ENCODE data around the gene SLC6A1.

Gene SLC6A1

DNA sequence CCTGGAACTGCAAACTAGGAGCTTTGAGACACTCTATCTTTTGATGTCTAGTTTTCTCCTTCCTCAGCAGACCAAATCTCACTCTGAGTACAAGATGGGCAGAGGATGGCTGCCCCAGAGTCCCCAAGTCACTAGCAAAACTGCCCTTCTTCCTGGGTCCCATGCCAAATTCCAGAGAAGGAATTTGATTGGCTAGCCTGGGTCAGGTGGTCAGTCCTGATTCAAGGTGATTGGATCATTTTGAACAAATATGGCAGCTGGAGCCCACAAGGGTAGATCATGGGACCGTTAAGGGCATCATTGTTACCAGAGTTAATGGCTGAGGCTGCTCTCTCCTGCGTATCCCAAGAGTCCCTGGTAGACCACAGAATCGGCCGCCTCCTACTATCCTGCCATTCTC lies 21.7 kb downstream of the SLC6A1 start:
- intact Hi-C loops (cut with DNase I; ENCODE audit: low total_unique reads): no loop called here
- Histone ChIP-seq H3K4me1 (no peaks in the 10 kb centered on the region), H3K36me3 (no peaks in the 10 kb centered on the region), H3K27me3 (peaks cover 0 to 11% of the 10 kb centered on the region in 2 donors), H3K9me3 (no peaks in the 10 kb centered on the region), H3K4me3 (no peak overlapping the region), H3K27ac (no peak overlapping the region)
- DNase-seq: no peak
- TF ChIP-seq, protein P1, sequence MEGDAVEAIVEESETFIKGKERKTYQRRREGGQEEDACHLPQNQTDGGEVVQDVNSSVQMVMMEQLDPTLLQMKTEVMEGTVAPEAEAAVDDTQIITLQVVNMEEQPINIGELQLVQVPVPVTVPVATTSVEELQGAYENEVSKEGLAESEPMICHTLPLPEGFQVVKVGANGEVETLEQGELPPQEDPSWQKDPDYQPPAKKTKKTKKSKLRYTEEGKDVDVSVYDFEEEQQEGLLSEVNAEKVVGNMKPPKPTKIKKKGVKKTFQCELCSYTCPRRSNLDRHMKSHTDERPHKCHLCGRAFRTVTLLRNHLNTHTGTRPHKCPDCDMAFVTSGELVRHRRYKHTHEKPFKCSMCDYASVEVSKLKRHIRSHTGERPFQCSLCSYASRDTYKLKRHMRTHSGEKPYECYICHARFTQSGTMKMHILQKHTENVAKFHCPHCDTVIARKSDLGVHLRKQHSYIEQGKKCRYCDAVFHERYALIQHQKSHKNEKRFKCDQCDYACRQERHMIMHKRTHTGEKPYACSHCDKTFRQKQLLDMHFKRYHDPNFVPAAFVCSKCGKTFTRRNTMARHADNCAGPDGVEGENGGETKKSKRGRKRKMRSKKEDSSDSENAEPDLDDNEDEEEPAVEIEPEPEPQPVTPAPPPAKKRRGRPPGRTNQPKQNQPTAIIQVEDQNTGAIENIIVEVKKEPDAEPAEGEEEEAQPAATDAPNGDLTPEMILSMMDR (IDR thresholded peaks at IDR 0.05): no peak

GRCh38 chr3:11014752-11015151 lies 22.2 kb downstream of the SLC6A1 start:
- Histone ChIP-seq H3K9me3 (no peaks in the 10 kb centered on the region), H3K27me3 (peaks cover 0 to 11% of the 10 kb centered on the region in 2 donors), H3K4me3 (no peak overlapping the region), H3K4me1 (no peaks in the 10 kb centered on the region), H3K27ac (no peak overlapping the region), H3K36me3 (no peaks in the 10 kb centered on the region)
- TF ChIP-seq, protein P1 (IDR thresholded peaks at IDR 0.05): no peak
- DNase-seq: no peak
- intact Hi-C loops (cut with DNase I; ENCODE audit: low total_unique reads): no loop called here

DNA sequence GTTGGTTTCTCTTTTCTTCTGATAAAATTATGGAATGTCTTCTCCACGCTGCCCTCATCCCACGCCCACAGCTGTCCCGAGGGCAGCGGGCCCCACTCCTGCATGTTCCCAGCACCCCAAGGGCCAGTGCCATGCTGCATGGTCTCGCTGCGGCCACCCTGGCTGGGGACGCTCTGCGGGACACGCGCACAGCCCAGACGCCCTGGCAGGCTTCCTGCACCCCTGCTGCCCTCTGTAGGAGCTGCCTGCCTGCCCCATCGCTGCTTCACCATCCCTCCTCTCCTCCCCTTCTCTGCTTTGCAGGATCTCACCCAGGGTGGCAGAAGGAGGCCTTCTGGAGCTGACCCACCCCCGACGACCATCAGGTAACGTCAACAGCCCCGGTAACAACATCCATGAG lies 22.8 kb downstream of the SLC6A1 start:
- no peaks in the 10 kb centered on the region for H3K36me3 ChIP-seq
- no peaks in the 10 kb centered on the region for H3K4me1 ChIP-seq
- no peaks in the 10 kb centered on the region for H3K9me3 ChIP-seq
- peaks cover 0 to 11% of the 10 kb centered on the region in 2 donors for H3K27me3 ChIP-seq
- H3K27ac ChIP-seq: no peak overlapping the region
- no peak for DNase-seq
- no peak overlapping the region for H3K4me3 ChIP-seq
- TF ChIP-seq, protein P1 (IDR thresholded peaks at IDR 0.05): no peak
- intact Hi-C loops (cut with DNase I; ENCODE audit: low total_unique reads): no loop called here

DNA sequence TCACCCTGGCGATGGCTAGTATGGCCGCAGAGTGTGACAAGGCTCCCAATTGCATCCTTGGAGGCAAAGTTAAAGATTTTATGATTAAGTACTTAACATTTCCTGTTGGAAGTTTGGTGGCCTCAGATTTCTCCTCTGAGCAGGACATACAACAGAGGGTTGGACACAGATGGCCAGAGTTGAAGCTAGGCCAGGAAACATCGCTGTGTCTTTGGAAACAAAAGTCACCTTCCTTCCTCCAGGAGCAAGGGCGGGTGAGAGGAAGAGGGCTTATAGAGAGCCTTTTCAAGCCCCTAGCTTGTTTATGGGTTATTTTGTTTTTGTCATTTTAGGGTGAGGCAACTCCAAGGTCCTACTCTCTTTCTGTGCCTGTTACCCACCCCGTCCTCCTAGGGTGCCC lies 24.2 kb downstream of the SLC6A1 start:
- no peak for DNase-seq
- intact Hi-C loops (cut with DNase I; ENCODE audit: low total_unique reads): no loop called here
- Histone ChIP-seq H3K27me3 (peaks cover 0 to 11% of the 10 kb centered on the region in 2 donors), H3K27ac (no peak overlapping the region), H3K4me3 (no peak overlapping the region), H3K4me1 (no peaks in the 10 kb centered on the region), H3K9me3 (no peaks in the 10 kb centered on the region), H3K36me3 (no peaks in the 10 kb centered on the region)
- TF ChIP-seq, protein P1 (IDR thresholded peaks at IDR 0.05): no peak

DNA sequence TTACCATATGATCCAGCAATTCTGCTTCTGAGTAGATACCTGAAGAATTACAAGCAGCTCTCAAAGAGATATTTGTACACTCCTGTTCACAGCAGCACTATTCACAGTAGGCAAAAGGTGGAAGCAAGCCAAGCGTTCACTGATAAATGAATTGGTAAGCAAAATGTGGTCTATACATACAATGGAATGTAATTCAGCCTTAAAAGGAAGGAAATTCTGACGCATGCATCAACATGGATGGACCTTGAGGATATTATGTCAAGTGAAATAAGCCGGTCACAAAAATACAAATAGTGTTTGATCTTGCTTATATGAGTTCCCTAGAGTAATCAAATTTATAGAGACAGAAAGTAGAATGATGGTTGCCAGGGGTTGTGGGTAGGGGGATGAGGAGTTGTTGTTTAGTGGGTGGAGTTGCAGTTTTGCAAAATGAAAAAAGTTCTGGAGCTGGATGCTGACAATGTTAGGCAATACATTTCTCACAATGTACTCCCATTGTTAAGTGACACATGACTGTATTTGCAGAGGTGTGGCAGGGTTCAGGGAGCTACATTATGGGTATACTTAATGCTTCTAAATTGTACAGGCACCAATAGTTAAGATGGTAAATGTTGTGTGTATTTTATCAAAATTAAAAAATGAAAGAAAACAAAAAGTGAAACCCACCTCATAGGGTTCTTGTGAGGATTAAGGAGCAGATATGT lies 26.7 kb downstream of the SLC6A1 start:
- no peak overlapping the region for H3K4me3 ChIP-seq
- H3K4me1 ChIP-seq: no peaks in the 10 kb centered on the region
- no peak for DNase-seq
- intact Hi-C loops (cut with DNase I; ENCODE audit: low total_unique reads): no loop called here
- H3K27ac ChIP-seq: no peak overlapping the region
- TF ChIP-seq, protein P1 (IDR thresholded peaks at IDR 0.05): no peak
- H3K36me3 ChIP-seq: no peaks in the 10 kb centered on the region
- no peaks in the 10 kb centered on the region for H3K9me3 ChIP-seq
- H3K27me3 ChIP-seq: peaks cover 0 to 6% of the 10 kb centered on the region in 2 donors

Measured in tibial artery (tissue), 4 donors.